ENCODE measurements around the gene RBM38. TPM values are rescaled to one million over a fixed set of nuclear protein-coding genes. Genes with fewer than 3 reads are reported as not detected.

The RBM38 gene
- total and polyA plus RNA-seq, 2 of the 13 experiments (the other 11 are each of a cell fraction or from before 2014, with no cell fraction given), result 24.2 to 34.2 TPM

DNA sequence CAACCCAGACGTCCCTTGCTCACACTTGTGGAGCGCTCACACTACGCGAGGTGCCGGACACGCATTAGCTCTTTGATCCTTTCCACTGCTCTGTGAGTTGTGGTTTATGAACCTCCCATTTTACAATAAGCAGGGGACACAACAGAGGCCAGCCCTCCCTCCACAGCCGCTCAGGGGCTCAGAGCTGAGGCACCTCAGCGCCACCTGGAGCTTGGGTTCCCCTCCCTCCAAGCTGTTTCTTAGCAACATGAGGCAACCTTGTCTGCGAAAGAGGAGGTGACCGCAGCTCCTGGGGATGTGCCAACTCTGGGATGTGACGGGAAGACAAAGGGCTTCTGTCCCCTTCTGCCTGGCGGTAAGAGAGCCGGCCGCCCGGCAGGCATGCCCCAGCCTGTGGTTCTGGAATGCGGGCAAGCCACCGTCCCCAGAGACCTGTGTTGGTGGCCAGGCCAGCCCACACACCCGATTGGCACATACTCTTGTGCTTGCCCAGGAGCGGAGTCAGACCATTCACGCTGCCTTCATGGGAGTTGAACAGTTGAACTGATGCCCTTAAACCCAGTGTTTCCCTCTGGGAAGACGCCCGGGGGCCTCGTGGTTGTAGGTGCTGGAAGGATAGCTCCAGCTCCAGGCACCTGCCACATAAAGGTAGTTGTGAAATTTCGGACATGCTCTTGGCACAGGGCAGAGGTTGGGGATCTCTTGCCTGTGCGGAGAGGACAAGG lies 44.5 kb downstream of the RBM38 start (continued):
- TF ChIP-seq, protein P1, sequence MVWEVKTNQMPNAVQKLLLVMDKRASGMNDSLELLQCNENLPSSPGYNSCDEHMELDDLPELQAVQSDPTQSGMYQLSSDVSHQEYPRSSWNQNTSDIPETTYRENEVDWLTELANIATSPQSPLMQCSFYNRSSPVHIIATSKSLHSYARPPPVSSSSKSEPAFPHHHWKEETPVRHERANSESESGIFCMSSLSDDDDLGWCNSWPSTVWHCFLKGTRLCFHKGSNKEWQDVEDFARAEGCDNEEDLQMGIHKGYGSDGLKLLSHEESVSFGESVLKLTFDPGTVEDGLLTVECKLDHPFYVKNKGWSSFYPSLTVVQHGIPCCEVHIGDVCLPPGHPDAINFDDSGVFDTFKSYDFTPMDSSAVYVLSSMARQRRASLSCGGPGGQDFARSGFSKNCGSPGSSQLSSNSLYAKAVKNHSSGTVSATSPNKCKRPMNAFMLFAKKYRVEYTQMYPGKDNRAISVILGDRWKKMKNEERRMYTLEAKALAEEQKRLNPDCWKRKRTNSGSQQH (CRISPR knock-in tag; IDR thresholded peaks at IDR 0.05; ENCODE audit: low read depth), result no peak
- no peak for TF ChIP-seq ZNF296 (CRISPR knock-in tag; conservative IDR thresholded peaks at IDR 0.05)
- no peak for TF ChIP-seq ZBTB38 (CRISPR knock-in tag; IDR thresholded peaks at IDR 0.05)
- no peak for TF ChIP-seq SAFB2 (CRISPR knock-in tag; IDR thresholded peaks at IDR 0.05; ENCODE audit: borderline replicate concordance, low read depth)
- no peak for TF ChIP-seq JDP2 (CRISPR knock-in tag; IDR thresholded peaks at IDR 0.05; ENCODE audit: borderline replicate concordance)
- TF ChIP-seq PHF20 (CRISPR knock-in tag; IDR thresholded peaks at IDR 0.05), result no peak
- TF ChIP-seq ZNF451 (CRISPR knock-in tag; IDR thresholded peaks at IDR 0.05), result peak; percentile 37; the same call in 1 of the 2 replicates
- no peak for TF ChIP-seq ZNF337 (CRISPR knock-in tag; IDR thresholded peaks at IDR 0.05; ENCODE audit: borderline replicate concordance, low read depth)
- TF ChIP-seq KMT2B (CRISPR knock-in tag; IDR thresholded peaks at IDR 0.05), result no peak
- TF ChIP-seq STAT6 (CRISPR knock-in tag; IDR thresholded peaks at IDR 0.05; ENCODE audit: borderline replicate concordance), result no peak
- no peak for TF ChIP-seq ZNF431 (CRISPR knock-in tag; IDR thresholded peaks at IDR 0.05; ENCODE audit: borderline replicate concordance, low read depth)
- no peak for TF ChIP-seq ZNF7 (CRISPR knock-in tag; IDR thresholded peaks at IDR 0.05)
- TF ChIP-seq MAF1 (CRISPR knock-in tag; IDR thresholded peaks at IDR 0.05; ENCODE audit: borderline replicate concordance), result no peak
- peak; percentile 54; the same call in 1 of the 2 replicates for TF ChIP-seq MED1 (CRISPR knock-in tag; IDR thresholded peaks at IDR 0.05)
- TF ChIP-seq ZSCAN5A (CRISPR knock-in tag; IDR thresholded peaks at IDR 0.05; ENCODE audit: borderline replicate concordance), result no peak
- TF ChIP-seq GATA4 (IDR thresholded peaks at IDR 0.05; ENCODE audit: borderline replicate concordance, low read depth), result no peak
- TF ChIP-seq IKZF5 (CRISPR knock-in tag; IDR thresholded peaks at IDR 0.05), result peak; percentile 59; the same call in 1 of the 2 replicates
- peak; percentile 68; the same call in 1 of the 2 replicates for TF ChIP-seq HDAC2 (CRISPR knock-in tag; IDR thresholded peaks at IDR 0.05)
- no peak for TF ChIP-seq ZNF281 (CRISPR knock-in tag; IDR thresholded peaks at IDR 0.05; ENCODE audit: borderline replicate concordance)
